GM10847 (cell line): ENCODE data around the gene WARS2.

Source experiments
- POLR2A ChIP-seq: IDR thresholded peaks from 2 replicates; pipeline ENCODE4 v1.6.1; 2011; ENCODE audit not compliant: insufficient read length; ENCODE audit errors: extremely low read depth

WARS2 gene

GRCh38 chr1:119009312-119009655 is 131.2 kb downstream of the WARS2 start:
- no peak for TF ChIP-seq POLR2A

GRCh38 chr1:119008483-119009311 is 131.8 kb downstream of the WARS2 start:
- no peak for TF ChIP-seq POLR2A

- no peak for TF ChIP-seq POLR2A
These were observed 132.6 kb downstream of the WARS2 start for GRCh38 chr1:119007670-119008482.

GRCh38 chr1:119007339-119007669 is 133.1 kb downstream of the WARS2 start:
- no peak for TF ChIP-seq POLR2A

GRCh38 chr1:119006406-119007279 is 133.8 kb downstream of the WARS2 start:
- TF ChIP-seq POLR2A = no peak

GRCh38 chr1:119005724-119006405 is 134.6 kb downstream of the WARS2 start:
- no peak for TF ChIP-seq POLR2A

- no peak for TF ChIP-seq POLR2A
These were observed 135.7 kb downstream of the WARS2 start for GRCh38 chr1:119004781-119005180.

- TF ChIP-seq POLR2A = no peak
These were observed 136.3 kb downstream of the WARS2 start for GRCh38 chr1:119004129-119004527.

GRCh38 chr1:119003413-119004128 is 136.9 kb downstream of the WARS2 start:
- TF ChIP-seq POLR2A = no peak

GRCh38 chr1:119002028-119002686 is 138.3 kb downstream of the WARS2 start:
- no peak for TF ChIP-seq POLR2A

- no peak for TF ChIP-seq POLR2A
These were observed 139.0 kb downstream of the WARS2 start for GRCh38 chr1:119001181-119002027.

- no peak for TF ChIP-seq POLR2A
These were observed 139.9 kb downstream of the WARS2 start for GRCh38 chr1:119000371-119001180.
